ENCODE results near the gene MPV17. TPM values are rescaled to one million over a fixed set of nuclear protein-coding genes. Genes with fewer than 3 reads are reported as not detected.

MPV17 gene
- polyA plus RNA-seq, 1 donor from 2014 or later, result 79.6 TPM

- H3K4me3 ChIP-seq (ENCODE audit: low read length), result peak overlapping the region; percentile 40
- no peak overlapping the region for H3K9ac ChIP-seq (ENCODE audit: low read length)
- no peaks in the 10 kb centered on the region for H3K36me3 ChIP-seq (ENCODE audit: insufficient read depth, low read length)
- H3K9me3 ChIP-seq (ENCODE audit: low read length), result no peaks in the 10 kb centered on the region
- no peaks in the 10 kb centered on the region for H3K9me2 ChIP-seq (ENCODE audit: insufficient read depth, low read length)
- no peaks in the 10 kb centered on the region for H3K79me2 ChIP-seq (replicated peaks; ENCODE audit: insufficient read depth, low read length)
- no peak overlapping the region for H3K4me2 ChIP-seq (ENCODE audit: low read length)
- no peak overlapping the region for H3K27ac ChIP-seq (ENCODE audit: low read length)
- no peaks in the 10 kb centered on the region for H3F3A ChIP-seq (ENCODE audit: insufficient read depth, low read length, poor library complexity, severe bottlenecking)
- H4K20me1 ChIP-seq (ENCODE audit: insufficient read depth), result no peaks in the 10 kb centered on the region
- no peak overlapping the region for H2AFZ ChIP-seq (ENCODE audit: low read depth, low read length)
- TF ChIP-seq RAD21 (conservative IDR thresholded peaks at IDR 0.05) (no peak), EP300 (conservative IDR thresholded peaks at IDR 0.05; ENCODE audit: poor library complexity, severe bottlenecking) (no peak), POLR2AphosphoS5 (IDR thresholded peaks at IDR 0.05) (no peak), EZH2 (IDR thresholded peaks at IDR 0.05; ENCODE audit: borderline replicate concordance, insufficient read depth, low read length, poor library complexity, severe bottlenecking) (no peak), REST (IDR thresholded peaks at IDR 0.05; ENCODE audit: borderline replicate concordance) (no peak), MXI1 (conservative IDR thresholded peaks at IDR 0.05; ENCODE audit: poor library complexity, severe bottlenecking) (no peak), TAF1 (IDR thresholded peaks at IDR 0.05; ENCODE audit: low read depth) (no peak), SMC3 (conservative IDR thresholded peaks at IDR 0.05; ENCODE audit: poor library complexity) (no peak), CTCF (IDR thresholded peaks at IDR 0.05; ENCODE audit: poor library complexity, severe bottlenecking) (no peak)
- H3K27me3 ChIP-seq (ENCODE audit: insufficient read depth, low read depth, low read length), result peaks cover 48% of the 10 kb centered on the region
Observed at GRCh38 chr2:27307545-27308358, 15.1 kb downstream of the MPV17 start.

GRCh38 chr2:27307287-27307544 lies 15.7 kb downstream of the MPV17 start:
- Histone ChIP-seq H4K20me1 (ENCODE audit: insufficient read depth) (no peaks in the 10 kb centered on the region), H3K4me2 (ENCODE audit: low read length) (no peak overlapping the region), H2AFZ (ENCODE audit: low read depth, low read length) (no peak overlapping the region), H3K27ac (ENCODE audit: low read length) (no peak overlapping the region), H3K9me3 (ENCODE audit: low read length) (no peaks in the 10 kb centered on the region), H3K27me3 (ENCODE audit: insufficient read depth, low read depth, low read length) (peaks cover 48% of the 10 kb centered on the region), H3K4me3 (ENCODE audit: low read length) (peak overlapping the region; percentile 40), H3F3A (ENCODE audit: insufficient read depth, low read length, poor library complexity, severe bottlenecking) (no peaks in the 10 kb centered on the region), H3K9ac (ENCODE audit: low read length) (no peak overlapping the region), H3K36me3 (ENCODE audit: insufficient read depth, low read length) (no peaks in the 10 kb centered on the region), H3K9me2 (ENCODE audit: insufficient read depth, low read length) (no peaks in the 10 kb centered on the region), H3K79me2 (replicated peaks; ENCODE audit: insufficient read depth, low read length) (no peaks in the 10 kb centered on the region)
- TF ChIP-seq POLR2AphosphoS5 (IDR thresholded peaks at IDR 0.05), result no peak
- no peak for TF ChIP-seq RAD21 (conservative IDR thresholded peaks at IDR 0.05)
